ENCODE data around the gene DYNLT1.
"Not testable (repeated sequence)": the region's sequence is repeated elsewhere in the genome, so short reads cannot be mapped to it uniquely, and the experiment has no call there.

DYNLT1 gene

GRCh38 chr6:158644231-158645063 is at the start of gene DYNLT1:
DYNLT1 (minus strand) TSS chr6:158644743; CDS start chr6:158644708, 35 bp downstream.
- peak; percentile 45 to 91 (median 84) for DNase-seq

DNA sequence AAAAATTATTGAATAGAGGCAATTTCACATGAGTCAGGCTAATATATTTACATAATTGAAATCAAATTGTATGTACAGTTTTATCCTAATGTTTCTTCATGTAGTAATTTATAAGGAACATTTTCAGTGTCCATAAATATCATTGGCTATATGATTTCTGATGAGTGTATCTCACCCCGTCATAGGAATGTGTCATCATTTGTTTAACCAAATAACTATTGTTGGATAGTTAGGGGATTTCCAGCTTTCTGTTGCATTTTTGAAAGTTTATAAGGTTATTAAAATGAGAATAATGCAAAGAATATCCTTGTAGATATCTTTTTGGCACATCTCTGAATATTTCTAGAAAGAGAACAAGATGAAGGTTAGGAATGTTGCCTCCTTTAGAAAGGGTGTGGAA is 44.3 kb upstream of the DYNLT1 start:
- no peak for DNase-seq

GRCh38 chr6:158687506-158687905 is 43.0 kb upstream of the DYNLT1 start:
- DNase-seq: no peak

GRCh38 chr6:158686791-158687381 is 42.3 kb upstream of the DYNLT1 start:
- no peak for DNase-seq

DNA sequence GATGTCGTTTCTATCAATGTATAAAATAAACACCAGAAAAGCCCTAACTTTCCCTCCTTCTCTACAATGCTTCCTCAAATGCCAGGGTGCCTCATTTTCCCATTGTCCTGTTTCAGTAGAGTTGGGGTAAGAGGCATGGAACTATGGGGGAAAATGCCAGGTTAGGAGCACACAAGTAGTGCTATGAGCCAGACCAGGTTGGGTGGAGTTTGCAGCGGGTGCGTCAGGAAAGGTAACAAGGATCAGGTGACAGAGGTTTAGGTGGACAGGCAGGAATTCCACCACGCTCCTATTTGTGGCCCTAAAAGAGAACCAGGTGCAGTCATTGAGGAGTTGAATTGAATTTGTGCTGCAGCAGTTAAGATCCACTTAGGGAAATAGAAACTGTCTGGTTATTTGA is 41.8 kb upstream of the DYNLT1 start:
- no peak for DNase-seq

DNA sequence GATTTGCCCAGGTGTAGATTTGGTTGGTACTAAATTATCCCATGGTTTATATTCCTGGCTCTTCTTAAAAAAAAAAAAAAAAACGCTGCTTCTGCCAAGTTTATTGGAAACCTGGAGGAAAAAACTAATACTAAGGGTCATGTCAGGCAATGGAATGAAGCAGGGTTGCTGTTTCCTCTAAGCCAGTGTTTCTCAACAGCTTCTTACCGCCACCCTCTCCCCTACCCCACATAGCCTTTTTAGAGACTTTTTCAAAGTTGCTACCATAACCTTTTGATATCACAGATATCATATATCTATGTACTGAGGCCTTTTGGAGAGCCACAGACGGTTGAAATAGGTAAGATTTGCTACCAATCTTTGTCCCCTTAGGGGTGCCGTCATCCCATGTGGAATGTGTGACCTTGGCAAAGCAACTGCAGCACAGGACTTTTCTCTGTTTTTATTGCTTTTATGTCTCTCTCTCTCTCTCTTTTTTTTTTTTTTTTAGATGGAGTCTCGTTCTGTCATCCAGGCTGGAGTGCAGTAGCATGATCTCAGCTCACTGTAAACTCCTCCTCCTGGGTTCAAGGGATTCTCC is 40.3 kb upstream of the DYNLT1 start:
- DNase-seq: no peak

DNA sequence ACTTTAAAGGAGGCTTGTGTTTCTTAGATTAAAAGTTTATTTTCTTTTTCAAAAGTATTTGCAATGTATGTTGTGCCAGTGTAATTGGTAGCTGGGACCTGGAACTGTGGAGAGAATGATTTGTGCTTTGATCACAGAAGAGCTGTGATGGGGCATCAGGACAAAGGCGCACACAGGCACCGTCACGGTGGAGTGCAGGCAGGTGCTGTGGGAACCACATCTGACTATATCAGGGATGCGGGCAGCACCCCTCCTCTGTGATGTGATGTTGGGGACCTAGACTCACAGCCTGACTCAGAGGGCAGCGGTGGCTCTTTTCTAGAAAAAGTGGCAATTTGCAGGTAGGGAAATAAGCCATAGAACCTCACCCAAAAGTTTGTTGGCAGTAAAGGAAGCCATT is 39.8 kb upstream of the DYNLT1 start:
- DNase-seq: no peak

- no peak for DNase-seq
Measured at GRCh38 chr6:158680481-158680880, 35.9 kb upstream of the DYNLT1 start.

- DNase-seq: no peak
Measured at GRCh38 chr6:158680015-158680414, 35.5 kb upstream of the DYNLT1 start.

DNA sequence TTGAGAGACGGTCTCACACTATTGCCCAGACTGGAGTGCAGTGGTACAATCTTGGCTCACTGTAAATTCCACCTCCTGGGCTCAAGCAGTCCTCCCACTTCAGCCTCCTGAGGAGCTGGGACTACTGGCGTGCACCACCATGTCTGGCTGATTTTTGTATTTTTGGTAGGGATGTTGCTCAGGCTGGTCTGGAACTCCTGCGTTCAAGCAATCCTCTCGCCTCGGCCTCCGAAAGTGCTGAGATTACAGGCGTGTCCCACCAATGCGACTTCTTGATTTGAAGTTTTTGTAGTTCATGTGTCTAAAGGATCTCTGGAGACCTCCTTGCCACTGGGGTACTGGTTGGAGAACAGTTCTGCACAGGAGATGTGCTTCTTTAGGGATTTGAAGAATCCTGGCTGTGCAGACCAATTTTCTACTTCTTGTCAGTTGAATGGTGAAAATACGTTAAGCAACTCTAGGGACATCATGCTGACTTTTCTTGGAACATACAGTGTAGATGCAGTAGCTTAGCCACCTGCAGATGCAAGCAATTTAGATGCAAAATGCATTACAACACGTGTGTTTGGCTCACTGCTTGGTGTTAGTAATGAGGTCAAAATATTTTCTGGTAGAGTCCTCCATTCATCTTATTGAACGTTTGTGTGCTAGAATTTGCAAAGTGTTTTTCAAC is 33.5 kb upstream of the DYNLT1 start:
- DNase-seq: no peak

DNA sequence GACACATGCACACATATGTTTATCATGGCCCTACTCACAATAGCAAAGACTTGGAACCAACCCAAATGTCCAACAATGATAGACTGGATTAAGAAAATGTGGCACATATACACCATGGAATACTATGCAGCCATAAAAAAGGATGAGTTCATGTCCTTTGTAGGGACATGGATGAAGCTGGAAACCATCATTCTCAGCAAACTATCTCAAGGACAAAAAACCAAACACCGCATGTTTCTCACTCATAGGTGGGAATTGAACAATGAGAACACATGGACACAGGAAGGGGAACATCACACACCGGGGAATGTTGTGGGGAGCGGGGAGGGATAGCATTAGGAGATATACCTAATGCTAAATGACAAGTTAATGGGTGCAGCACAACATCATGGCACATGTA is 32.6 kb upstream of the DYNLT1 start:
- not testable (repeated sequence) for DNase-seq

DNA sequence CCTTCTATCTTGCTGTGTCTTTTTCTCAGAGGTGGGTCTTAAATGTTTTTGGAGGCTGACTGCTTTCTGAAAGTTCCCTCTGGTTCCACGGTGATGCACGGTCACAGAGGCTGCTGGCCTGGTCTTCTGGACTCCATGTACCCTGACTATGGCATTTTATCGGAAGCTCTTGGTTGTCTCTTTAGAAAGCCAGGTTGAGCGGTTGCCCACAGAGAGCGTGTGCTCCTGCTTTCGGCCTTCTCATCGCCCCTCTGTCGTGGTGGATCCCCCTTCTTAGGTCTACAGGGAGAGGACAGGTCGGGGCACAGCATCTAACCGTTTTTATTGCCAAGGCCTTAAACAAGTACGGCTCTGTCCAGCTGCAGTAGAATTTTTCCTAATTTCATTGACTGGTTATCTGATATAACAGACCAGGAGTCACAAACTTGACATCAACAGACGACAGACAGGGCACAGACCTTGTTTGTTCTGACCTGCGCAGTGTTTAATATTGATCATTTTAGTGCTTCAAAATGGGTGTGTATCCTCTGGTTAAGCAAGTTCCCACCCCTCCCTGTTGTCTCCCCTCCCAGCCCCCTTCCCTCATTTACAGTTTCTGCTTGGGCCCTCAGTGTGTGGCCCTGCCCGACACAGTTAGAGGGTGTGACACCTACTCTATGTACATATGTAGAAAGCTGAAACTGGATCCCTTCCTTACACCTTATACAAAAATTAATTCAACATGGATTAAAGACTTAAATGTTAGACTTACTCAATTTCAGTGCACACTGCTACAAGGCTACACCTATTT is 30.0 kb upstream of the DYNLT1 start:
- DNase-seq: no peak

DNA sequence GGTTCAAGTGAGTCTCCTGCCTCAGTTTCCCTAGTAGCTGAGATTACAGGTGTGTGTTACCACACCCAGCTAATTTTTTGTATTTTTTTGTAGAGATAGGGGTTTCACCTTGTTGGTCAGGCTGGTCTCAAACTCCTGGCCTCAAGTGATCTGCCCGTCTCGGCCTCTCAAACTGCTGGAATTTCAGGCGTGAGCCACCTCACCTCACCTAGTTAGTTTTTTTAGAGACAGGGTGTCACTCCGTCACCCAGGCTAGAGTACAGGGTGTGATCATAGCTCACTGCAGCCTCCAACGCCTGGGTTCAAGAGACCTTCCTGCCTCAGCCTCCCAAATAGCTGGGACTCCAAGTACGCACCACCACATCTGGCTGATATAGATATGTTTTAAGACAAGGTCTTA is 28.2 kb upstream of the DYNLT1 start:
- no peak for DNase-seq

- not testable (repeated sequence) for DNase-seq
Measured at GRCh38 chr6:158672119-158672518, 27.6 kb upstream of the DYNLT1 start.

DNA sequence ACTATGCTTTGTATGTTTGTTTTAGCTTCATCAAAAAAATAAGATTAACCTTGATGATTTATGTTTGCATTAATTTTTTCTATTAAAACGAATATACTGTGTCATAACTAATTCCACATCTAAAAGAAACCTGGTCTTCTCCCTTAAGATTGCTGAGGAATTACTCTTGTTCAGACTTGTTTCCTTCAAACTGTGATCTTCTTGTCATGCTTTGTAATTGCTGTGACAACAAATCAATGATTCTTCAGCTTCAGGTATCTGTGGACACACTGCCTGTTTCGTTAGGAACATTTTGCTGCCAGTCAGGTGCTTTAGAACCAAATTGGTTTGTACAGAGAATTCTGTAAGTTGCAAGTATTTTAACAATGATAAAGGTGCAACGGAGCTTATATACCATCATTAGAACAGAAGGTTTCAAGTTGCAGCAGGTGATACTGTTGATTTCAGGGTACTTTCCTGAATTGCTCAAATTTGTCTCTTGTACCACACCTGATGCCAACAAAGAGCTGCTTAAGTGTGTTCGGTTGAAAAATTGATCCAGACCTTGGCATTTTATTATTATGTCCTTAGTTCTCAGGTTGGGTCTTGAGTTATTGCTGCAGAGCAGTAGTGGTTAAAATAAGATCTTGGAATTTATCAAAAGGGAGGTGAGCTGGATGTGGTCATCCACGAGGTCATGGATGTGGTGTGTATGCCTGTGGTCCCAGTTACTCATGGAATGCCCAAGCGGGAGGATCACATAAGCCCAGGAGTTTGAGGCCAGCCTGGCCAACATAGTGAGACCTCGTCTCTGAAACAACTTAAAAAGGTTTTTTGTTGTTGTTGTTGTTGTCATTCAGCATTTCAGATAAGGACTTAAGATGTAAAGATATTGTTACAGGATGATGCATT is 24.8 kb upstream of the DYNLT1 start:
- no peak for DNase-seq

DNA sequence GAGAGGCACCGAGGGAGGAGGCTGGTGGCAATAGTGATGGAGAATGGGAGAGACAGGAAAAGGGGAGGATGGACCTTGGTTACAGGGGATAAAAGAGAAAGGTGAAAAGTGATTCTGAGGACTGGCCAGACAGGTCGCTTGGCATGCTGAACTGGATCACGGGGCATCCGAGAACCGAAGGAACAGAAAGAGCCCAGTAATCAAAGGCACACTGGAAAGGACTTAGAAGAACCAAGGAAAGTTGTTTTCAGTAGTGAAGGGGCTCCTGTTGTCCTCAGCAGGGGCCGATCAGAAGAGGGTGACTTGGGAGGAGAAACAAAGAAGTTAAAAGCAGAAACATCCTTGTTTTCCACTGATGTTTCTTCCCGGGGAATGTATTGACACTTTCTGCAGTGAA is 24.2 kb upstream of the DYNLT1 start:
- no peak for DNase-seq

DNA sequence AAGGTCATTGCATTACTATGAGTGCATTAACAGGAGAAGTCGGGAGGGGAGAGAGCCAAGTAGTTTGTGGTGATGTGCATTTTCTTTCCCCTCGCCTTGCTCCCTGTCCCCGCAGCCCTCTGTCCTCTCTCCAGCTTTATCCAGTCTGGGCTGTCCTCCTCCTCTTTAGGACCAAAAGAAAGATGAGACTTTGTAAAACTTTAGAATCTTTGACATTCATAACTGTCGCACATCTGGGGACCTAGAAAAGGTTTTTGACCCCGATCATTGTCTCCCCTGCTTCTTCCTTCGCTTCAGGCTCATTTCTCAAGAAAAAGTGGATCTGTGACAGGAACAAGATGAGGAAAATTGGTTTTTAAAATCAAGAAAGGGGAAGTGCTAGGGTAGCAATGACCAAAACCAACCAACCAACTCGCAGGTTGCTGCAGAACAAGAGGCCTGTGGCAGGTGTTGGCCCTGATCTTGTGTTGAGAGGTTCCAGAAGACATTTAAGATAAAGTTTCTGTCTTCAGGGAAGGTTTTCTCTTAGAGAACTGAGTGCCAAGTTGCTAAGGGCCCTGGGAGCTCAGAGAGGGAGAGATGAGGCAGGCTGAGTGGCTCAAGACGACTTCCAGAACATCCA is 22.9 kb upstream of the DYNLT1 start:
- no peak for DNase-seq

- no peak for DNase-seq
Measured at GRCh38 chr6:158666628-158667359, 22.3 kb upstream of the DYNLT1 start.

- no peak for DNase-seq
Measured at GRCh38 chr6:158665332-158665731, 20.8 kb upstream of the DYNLT1 start.
